ENCODE data around the gene CCR5AS.

Gene CCR5AS

GRCh38 chr3:46423588-46423987, 16.7 kb upstream of the CCR5AS start:
- H2AFZ ChIP-seq (ENCODE audit: low read depth, low read length) = no peak overlapping the region
- no peak for TF ChIP-seq CTCF (IDR thresholded peaks at IDR 0.05; ENCODE audit: low read depth, low read length)
- TF ChIP-seq EZH2phosphoT487 (IDR thresholded peaks at IDR 0.05; ENCODE audit: low read depth) = no peak
- H4K20me1 ChIP-seq (ENCODE audit: insufficient read depth, low read length) = no peaks in the 10 kb centered on the region
- H3K79me2 ChIP-seq (ENCODE audit: low read length) = no peaks in the 10 kb centered on the region
- H3K4me2 ChIP-seq (ENCODE audit: low read length) = no peak overlapping the region
- no peak overlapping the region for H3K9ac ChIP-seq (ENCODE audit: low read length)
- peaks cover 33% of the 10 kb centered on the region for H3K27me3 ChIP-seq (ENCODE audit: low read depth, low read length)
- H3K4me1 ChIP-seq (ENCODE audit: low read length) = no peaks in the 10 kb centered on the region
- no peaks in the 10 kb centered on the region for H3K36me3 ChIP-seq (replicated peaks; ENCODE audit: low read depth, low read length)
- no peak overlapping the region for H3K27ac ChIP-seq (ENCODE audit: low read length)
- H3K9me3 ChIP-seq (ENCODE audit: insufficient read depth, low read length) = no peaks in the 10 kb centered on the region
- no peak overlapping the region for H3K4me3 ChIP-seq (ENCODE audit: low read length)

GRCh38 chr3:46422617-46423016, 15.8 kb upstream of the CCR5AS start:
- no peak overlapping the region for H3K27ac ChIP-seq (ENCODE audit: low read length)
- H3K79me2 ChIP-seq (ENCODE audit: low read length) = no peaks in the 10 kb centered on the region
- no peak overlapping the region for H2AFZ ChIP-seq (ENCODE audit: low read depth, low read length)
- H3K9ac ChIP-seq (ENCODE audit: low read length) = no peak overlapping the region
- TF ChIP-seq EZH2phosphoT487 (IDR thresholded peaks at IDR 0.05; ENCODE audit: low read depth) (no peak), CTCF (IDR thresholded peaks at IDR 0.05; ENCODE audit: low read depth, low read length) (no peak)
- H3K36me3 ChIP-seq (replicated peaks; ENCODE audit: low read depth, low read length) = no peaks in the 10 kb centered on the region
- no peaks in the 10 kb centered on the region for H4K20me1 ChIP-seq (ENCODE audit: insufficient read depth, low read length)
- H3K4me2 ChIP-seq (ENCODE audit: low read length) = no peak overlapping the region
- H3K4me1 ChIP-seq (ENCODE audit: low read length) = no peaks in the 10 kb centered on the region
- no peaks in the 10 kb centered on the region for H3K9me3 ChIP-seq (ENCODE audit: insufficient read depth, low read length)
- H3K27me3 ChIP-seq (ENCODE audit: low read depth, low read length) = peaks cover 28% of the 10 kb centered on the region
- H3K4me3 ChIP-seq (ENCODE audit: low read length) = no peak overlapping the region

GRCh38 chr3:46420931-46421330, 14.1 kb upstream of the CCR5AS start:
- no peaks in the 10 kb centered on the region for H3K36me3 ChIP-seq (replicated peaks; ENCODE audit: low read depth, low read length)
- H3K4me3 ChIP-seq (ENCODE audit: low read length) = no peak overlapping the region
- H3K79me2 ChIP-seq (ENCODE audit: low read length) = no peaks in the 10 kb centered on the region
- no peak overlapping the region for H3K4me2 ChIP-seq (ENCODE audit: low read length)
- peaks cover 9% of the 10 kb centered on the region for H3K4me1 ChIP-seq (ENCODE audit: low read length)
- H3K9ac ChIP-seq (ENCODE audit: low read length) = no peak overlapping the region
- no peaks in the 10 kb centered on the region for H4K20me1 ChIP-seq (ENCODE audit: insufficient read depth, low read length)
- no peak overlapping the region for H3K27ac ChIP-seq (ENCODE audit: low read length)
- peaks cover 24% of the 10 kb centered on the region for H3K27me3 ChIP-seq (ENCODE audit: low read depth, low read length)
- H3K9me3 ChIP-seq (ENCODE audit: insufficient read depth, low read length) = no peaks in the 10 kb centered on the region
- TF ChIP-seq EZH2phosphoT487 (IDR thresholded peaks at IDR 0.05; ENCODE audit: low read depth) = no peak
- no peak for TF ChIP-seq CTCF (IDR thresholded peaks at IDR 0.05; ENCODE audit: low read depth, low read length)
- H2AFZ ChIP-seq (ENCODE audit: low read depth, low read length) = no peak overlapping the region

GRCh38 chr3:46419816-46420215, 12.9 kb upstream of the CCR5AS start:
- no peak for TF ChIP-seq EZH2phosphoT487 (IDR thresholded peaks at IDR 0.05; ENCODE audit: low read depth)
- no peak for TF ChIP-seq CTCF (IDR thresholded peaks at IDR 0.05; ENCODE audit: low read depth, low read length)
- no peak overlapping the region for H3K4me2 ChIP-seq (ENCODE audit: low read length)
- H3K27me3 ChIP-seq (ENCODE audit: low read depth, low read length) = peaks cover 23% of the 10 kb centered on the region
- no peak overlapping the region for H3K4me3 ChIP-seq (ENCODE audit: low read length)
- H3K9me3 ChIP-seq (ENCODE audit: insufficient read depth, low read length) = no peaks in the 10 kb centered on the region
- H3K9ac ChIP-seq (ENCODE audit: low read length) = no peak overlapping the region
- H2AFZ ChIP-seq (ENCODE audit: low read depth, low read length) = no peak overlapping the region
- no peaks in the 10 kb centered on the region for H3K36me3 ChIP-seq (replicated peaks; ENCODE audit: low read depth, low read length)
- peaks cover 12% of the 10 kb centered on the region for H3K4me1 ChIP-seq (ENCODE audit: low read length)
- H3K79me2 ChIP-seq (ENCODE audit: low read length) = no peaks in the 10 kb centered on the region
- H3K27ac ChIP-seq (ENCODE audit: low read length) = no peak overlapping the region
- no peaks in the 10 kb centered on the region for H4K20me1 ChIP-seq (ENCODE audit: insufficient read depth, low read length)

Measured in OCI-LY3 (cell line).